ENCODE data around the gene KDELR3. TPM values are rescaled to one million over a fixed set of nuclear protein-coding genes. Genes with fewer than 3 reads are reported as not detected.

The KDELR3 gene
- polyA plus RNA-seq, 3 donors, result not detected

GRCh38 chr22:38523479-38523878 lies 55.6 kb downstream of the KDELR3 start:
- H3K79me2 ChIP-seq (ENCODE audit: insufficient read depth, low read length), result no peaks in the 10 kb centered on the region
- no peaks in the 10 kb centered on the region for H3K36me3 ChIP-seq (replicated peaks in 1 of 2; ENCODE audit: control insufficient read depth in 1 of 2, insufficient read depth in 2 of 2, low read length in 2 of 2)
- WGBS (ENCODE audit: insufficient coverage), result no CpG with 5 or more reads among the region's 5 CpGs
- H3K27ac ChIP-seq (ENCODE audit: low read depth in 1 of 2, low read length in 2 of 2), result no peak overlapping the region
- H3K4me2 ChIP-seq (replicated peaks; ENCODE audit: extremely low read depth, low read length, poor library complexity, severe bottlenecking), result no peak overlapping the region
- H4K20me1 ChIP-seq (ENCODE audit: insufficient read depth, low read length), result no peaks in the 10 kb centered on the region
- H3K27me3 ChIP-seq (ENCODE audit: control insufficient read depth in 2 of 2, insufficient read depth in 2 of 2, low read length in 2 of 2), result peaks cover 38 to 63% of the 10 kb centered on the region in 2 donors
- no peak for DNase-seq
- Mint-ChIP-seq H3K36me3 (no peaks in the 10 kb centered on the region), H3K4me1 (peaks cover 8% of the 10 kb centered on the region), H3K4me3 (peak overlapping the region in 1 of 2 donors; percentile 26), H3K27me3 (ENCODE audit: low read depth in 3 of 3) (peaks cover 25 to 60% (median 58%) of the 10 kb centered on the region in 3 donors), H3K9me3 (peaks cover 0 to 2% (median 0%) of the 10 kb centered on the region in 7 donors), H3K27ac (no peak overlapping the region)
- H3K9me3 ChIP-seq (replicated peaks in 1 of 2; ENCODE audit: control insufficient read depth in 1 of 2, insufficient read depth in 1 of 2, low read length in 2 of 2), result no peaks in the 10 kb centered on the region
- peaks cover 9 to 10% of the 10 kb centered on the region in 2 donors for H3K4me1 ChIP-seq (ENCODE audit: control insufficient read depth in 1 of 2, insufficient read depth in 2 of 2, low read length in 2 of 2)
- no peak overlapping the region for H3K4me3 ChIP-seq (replicated peaks in 1 of 3; ENCODE audit: low read depth in 2 of 3, low read length in 3 of 3)
- intact Hi-C loops (cut with micrococcal nuclease), result loop anchor here in 1 of 2 donors (5.0 kb wide), 1 partner anchor 34 kb away; no protein-coding TSS in a partner anchor
- TF ChIP-seq, protein P1, sequence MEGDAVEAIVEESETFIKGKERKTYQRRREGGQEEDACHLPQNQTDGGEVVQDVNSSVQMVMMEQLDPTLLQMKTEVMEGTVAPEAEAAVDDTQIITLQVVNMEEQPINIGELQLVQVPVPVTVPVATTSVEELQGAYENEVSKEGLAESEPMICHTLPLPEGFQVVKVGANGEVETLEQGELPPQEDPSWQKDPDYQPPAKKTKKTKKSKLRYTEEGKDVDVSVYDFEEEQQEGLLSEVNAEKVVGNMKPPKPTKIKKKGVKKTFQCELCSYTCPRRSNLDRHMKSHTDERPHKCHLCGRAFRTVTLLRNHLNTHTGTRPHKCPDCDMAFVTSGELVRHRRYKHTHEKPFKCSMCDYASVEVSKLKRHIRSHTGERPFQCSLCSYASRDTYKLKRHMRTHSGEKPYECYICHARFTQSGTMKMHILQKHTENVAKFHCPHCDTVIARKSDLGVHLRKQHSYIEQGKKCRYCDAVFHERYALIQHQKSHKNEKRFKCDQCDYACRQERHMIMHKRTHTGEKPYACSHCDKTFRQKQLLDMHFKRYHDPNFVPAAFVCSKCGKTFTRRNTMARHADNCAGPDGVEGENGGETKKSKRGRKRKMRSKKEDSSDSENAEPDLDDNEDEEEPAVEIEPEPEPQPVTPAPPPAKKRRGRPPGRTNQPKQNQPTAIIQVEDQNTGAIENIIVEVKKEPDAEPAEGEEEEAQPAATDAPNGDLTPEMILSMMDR (IDR thresholded peaks at IDR 0.05), result no peak
- H3K9ac ChIP-seq (ENCODE audit: insufficient read depth, low read length, poor library complexity, severe bottlenecking), result no peak overlapping the region
- H2AFZ ChIP-seq (ENCODE audit: insufficient read depth, low read depth, low read length, poor library complexity, severe bottlenecking), result no peak overlapping the region

- Histone ChIP-seq H3K36me3 (replicated peaks in 1 of 2; ENCODE audit: control insufficient read depth in 1 of 2, insufficient read depth in 2 of 2, low read length in 2 of 2) (no peaks in the 10 kb centered on the region), H3K4me2 (replicated peaks; ENCODE audit: extremely low read depth, low read length, poor library complexity, severe bottlenecking) (peak overlapping the region; percentile 64), H4K20me1 (ENCODE audit: insufficient read depth, low read length) (no peaks in the 10 kb centered on the region), H3K27me3 (ENCODE audit: control insufficient read depth in 2 of 2, insufficient read depth in 2 of 2, low read length in 2 of 2) (peaks cover 40 to 67% of the 10 kb centered on the region in 2 donors), H3K27ac (ENCODE audit: low read depth in 1 of 2, low read length in 2 of 2) (no peak overlapping the region), H3K4me1 (ENCODE audit: control insufficient read depth in 1 of 2, insufficient read depth in 2 of 2, low read length in 2 of 2) (peaks cover 9 to 10% of the 10 kb centered on the region in 2 donors), H3K9me3 (replicated peaks in 1 of 2; ENCODE audit: control insufficient read depth in 1 of 2, insufficient read depth in 1 of 2, low read length in 2 of 2) (no peaks in the 10 kb centered on the region), H3K9ac (ENCODE audit: insufficient read depth, low read length, poor library complexity, severe bottlenecking) (no peak overlapping the region), H3K4me3 (replicated peaks in 1 of 3; ENCODE audit: low read depth in 2 of 3, low read length in 3 of 3) (peak overlapping the region in 1 of 3 experiments; percentile 50), H3K79me2 (ENCODE audit: insufficient read depth, low read length) (no peaks in the 10 kb centered on the region), H2AFZ (ENCODE audit: insufficient read depth, low read depth, low read length, poor library complexity, severe bottlenecking) (no peak overlapping the region)
- Mint-ChIP-seq H3K36me3 (no peaks in the 10 kb centered on the region), H3K27me3 (ENCODE audit: low read depth in 3 of 3) (peaks cover 26 to 68% (median 65%) of the 10 kb centered on the region in 3 donors), H3K4me1 (peaks cover 8% of the 10 kb centered on the region), H3K9me3 (peaks cover 0 to 3% (median 0%) of the 10 kb centered on the region in 7 donors), H3K4me3 (peak overlapping the region in 1 of 2 donors; percentile 61), H3K27ac (peak overlapping the region in 3 of 7 donors; percentile 6 to 44 (median 23))
- 67% methylated on average over 3 of the region's 3 CpGs for WGBS (ENCODE audit: insufficient coverage)
- TF ChIP-seq, protein P1 (IDR thresholded peaks at IDR 0.05), result no peak
- intact Hi-C loops (cut with micrococcal nuclease), result loop anchor here in 1 of 2 donors (5.0 kb wide), 1 partner anchor 33 kb away; no protein-coding TSS in a partner anchor
- peak in 2 of 3 donors; percentile 29 to 52 for DNase-seq
Measured at GRCh38 chr22:38524429-38524828, 56.5 kb downstream of the KDELR3 start.
